H1 (cell line): ENCODE data around the gene DUOX1. TPM values are rescaled to one million over a fixed set of nuclear protein-coding genes. Genes with fewer than 3 reads are reported as not detected.

Experiments
- CHD7 ChIP-seq: fragments of 300-600 bp; sonication (generic); IDR thresholded peaks from 2 replicates; pipeline ENCODE4 v1.7.1; 2012; ENCODE audit warnings: low read length, moderate library complexity, mild to moderate bottlenecking, inconsistent platforms; ENCODE audit not compliant: insufficient replicate concordance
- RBBP5 ChIP-seq: IDR thresholded peaks from 2 replicates; pipeline ENCODE4 v1.7.1; 2012; ENCODE audit warnings: low read depth, mild to moderate bottlenecking, inconsistent platforms, low read length, moderate library complexity, borderline replicate concordance
- polyA plus RNA-seq, 7 experiments: library from polyadenylated mRNA; depleted of rRNA in 3 of 7; stranded (reverse) in 5 of 7; unstranded in 2 of 7; fragments of >200 nt in 5 of 7; fragments of 200-250 nt in 2 of 7; gene quantifications; 1 replicate in 5 of 7; 2 replicates in 1 of 7; 4 replicates in 1 of 7; pipeline versions ENCODE4 v1.2.1 to v1.2.3, GENCODE V29; 2011 to 2013; ENCODE audit warnings: missing spikeins in 2 of 7, mixed read lengths in 2 of 7
- total RNA-seq: library from RNA; stranded (reverse); fragmentation: NEBNext Ultra II Directional; extraction: Animal tissue kit (Norgen Biotek cat#: 25700); gene quantifications from 2 replicates; pipeline ENCODE4 v1.2.1, GENCODE V29; 2021

DUOX1 gene
- total and polyA plus RNA-seq, 2 of the 8 experiments (the other 6 are each of a cell fraction or from before 2014, with no cell fraction given), result 0.84 to 1.4 TPM

GRCh38 chr15:45197512-45197911 lies 67.7 kb downstream of the DUOX1 start (continued):
- TF ChIP-seq CHD7 (no peak), RBBP5 (no peak)
- TF ChIP-seq, all 59 proteins: peak for 0
